K562 (cell line): ENCODE data around the gene MARCO.

Experiments
- CCAR2 ChIP-seq: fragments of 200-400 bp; formaldehyde crosslinking; IDR thresholded peaks from 2 replicates; pipeline ENCODE4 v1.6.1; 2017; ENCODE audit warnings: mild to moderate bottlenecking, low read depth, low read length
- CHD4 ChIP-seq: fragments of 200-600 bp; sonication (generic); IDR thresholded peaks from 3 replicates; pipeline ENCODE4 v1.6.1; 2012; ENCODE audit warnings: low read depth, mild to moderate bottlenecking, mixed read lengths, low read length, inconsistent platforms; ENCODE audit not compliant: insufficient read depth, insufficient replicate concordance, poor library complexity, severe bottlenecking
- EZH2 ChIP-seq: IDR thresholded peaks from 2 replicates; pipeline ENCODE4 v1.6.1; 2012; ENCODE audit warnings: low read depth, mild to moderate bottlenecking, inconsistent platforms, low read length, borderline replicate concordance
- FOXK2 ChIP-seq, 2 experiments: fragments of 450-650 bp; IDR thresholded peaks in 1 of 2; conservative IDR thresholded peaks in 1 of 2; 2 replicates each; pipeline ENCODE4 v1.6.1; 2016; ENCODE audit warnings: low read depth in 2 of 2, mild to moderate bottlenecking in 1 of 2
- MAFK ChIP-seq: IDR thresholded peaks from 2 replicates; pipeline ENCODE4 v1.6.1; 2011; ENCODE audit warnings: low read length, improper control_type of control experiment
- MTA3 ChIP-seq: fragments of 450-650 bp; formaldehyde crosslinking; IDR thresholded peaks from 2 replicates; pipeline ENCODE4 v1.6.1; 2017; ENCODE audit warnings: mild to moderate bottlenecking, borderline replicate concordance
- RFX5 ChIP-seq: IDR thresholded peaks from 2 replicates; pipeline ENCODE4 v1.6.1; 2011; ENCODE audit warnings: low read depth, mild to moderate bottlenecking, improper control_type of control experiment, low read length
- RUNX1 ChIP-seq: sonication (generic); IDR thresholded peaks from 2 replicates; pipeline ENCODE4 v1.6.1; 2016; ENCODE audit warnings: antibody characterized with exemption, low read depth
- ZZZ3 ChIP-seq: fragments of 450-650 bp; IDR thresholded peaks from 2 replicates; pipeline ENCODE4 v1.6.1; 2016; ENCODE audit warnings: antibody characterized with exemption, mild to moderate bottlenecking, moderate library complexity
- TF ChIP-seq, protein P1 (sequence below), 3 experiments: IDR thresholded peaks in 2 of 3; conservative IDR thresholded peaks in 1 of 3; 2 replicates each; pipeline ENCODE4 v1.5.1; 2011 to 2012; ENCODE audit warnings: low read length in 3 of 3, mild to moderate bottlenecking in 3 of 3, control low read depth in 2 of 3, improper control_type of control experiment in 1 of 3, inconsistent platforms in 1 of 3, low read depth in 1 of 3, mixed read lengths in 1 of 3, moderate library complexity in 1 of 3; ENCODE audit not compliant: insufficient read depth in 2 of 3
- TF ChIP-seq, protein P2 (sequence below): IDR thresholded peaks from 3 replicates; pipeline ENCODE4 v1.6.1; 2011; ENCODE audit warnings: borderline replicate concordance, mild to moderate bottlenecking; ENCODE audit not compliant: insufficient read length, insufficient read depth
- TF ChIP-seq, protein P3 (sequence below): fragments of 450-650 bp; IDR thresholded peaks from 2 replicates; pipeline ENCODE4 v1.7.1; 2018; ENCODE audit warnings: mild to moderate bottlenecking, low read depth; ENCODE audit not compliant: partially characterized antibody

DNA sequence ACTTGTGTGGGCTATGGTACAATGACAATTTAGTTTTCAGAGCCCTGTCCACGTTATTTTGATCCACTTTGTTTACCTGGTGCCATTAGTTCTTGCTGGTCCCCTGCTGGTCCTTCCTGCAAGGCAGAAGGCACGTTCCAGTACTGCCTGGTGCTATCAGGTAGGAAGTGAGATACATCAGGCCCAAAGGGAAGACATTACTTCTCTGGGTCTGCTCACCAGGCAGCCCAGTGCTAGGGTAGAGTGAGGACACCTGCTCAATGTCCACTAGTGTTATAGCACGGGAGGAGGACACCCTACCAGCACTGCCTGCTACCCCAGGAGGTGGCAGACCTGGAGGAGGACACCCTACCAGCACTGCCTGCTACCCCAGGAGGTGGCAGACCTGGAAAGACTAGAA is 23.7 kb downstream of the MARCO start:
- TF ChIP-seq, protein P1, sequence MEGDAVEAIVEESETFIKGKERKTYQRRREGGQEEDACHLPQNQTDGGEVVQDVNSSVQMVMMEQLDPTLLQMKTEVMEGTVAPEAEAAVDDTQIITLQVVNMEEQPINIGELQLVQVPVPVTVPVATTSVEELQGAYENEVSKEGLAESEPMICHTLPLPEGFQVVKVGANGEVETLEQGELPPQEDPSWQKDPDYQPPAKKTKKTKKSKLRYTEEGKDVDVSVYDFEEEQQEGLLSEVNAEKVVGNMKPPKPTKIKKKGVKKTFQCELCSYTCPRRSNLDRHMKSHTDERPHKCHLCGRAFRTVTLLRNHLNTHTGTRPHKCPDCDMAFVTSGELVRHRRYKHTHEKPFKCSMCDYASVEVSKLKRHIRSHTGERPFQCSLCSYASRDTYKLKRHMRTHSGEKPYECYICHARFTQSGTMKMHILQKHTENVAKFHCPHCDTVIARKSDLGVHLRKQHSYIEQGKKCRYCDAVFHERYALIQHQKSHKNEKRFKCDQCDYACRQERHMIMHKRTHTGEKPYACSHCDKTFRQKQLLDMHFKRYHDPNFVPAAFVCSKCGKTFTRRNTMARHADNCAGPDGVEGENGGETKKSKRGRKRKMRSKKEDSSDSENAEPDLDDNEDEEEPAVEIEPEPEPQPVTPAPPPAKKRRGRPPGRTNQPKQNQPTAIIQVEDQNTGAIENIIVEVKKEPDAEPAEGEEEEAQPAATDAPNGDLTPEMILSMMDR (IDR thresholded peaks at IDR 0.05 in 2 of 3, conservative IDR thresholded peaks at IDR 0.05 in 1 of 3; ENCODE audit: insufficient read depth in 2 of 3, low read depth in 1 of 3, low read length in 3 of 3) = no peak
- TF ChIP-seq CCAR2 = no peak
- TF ChIP-seq, protein P2, sequence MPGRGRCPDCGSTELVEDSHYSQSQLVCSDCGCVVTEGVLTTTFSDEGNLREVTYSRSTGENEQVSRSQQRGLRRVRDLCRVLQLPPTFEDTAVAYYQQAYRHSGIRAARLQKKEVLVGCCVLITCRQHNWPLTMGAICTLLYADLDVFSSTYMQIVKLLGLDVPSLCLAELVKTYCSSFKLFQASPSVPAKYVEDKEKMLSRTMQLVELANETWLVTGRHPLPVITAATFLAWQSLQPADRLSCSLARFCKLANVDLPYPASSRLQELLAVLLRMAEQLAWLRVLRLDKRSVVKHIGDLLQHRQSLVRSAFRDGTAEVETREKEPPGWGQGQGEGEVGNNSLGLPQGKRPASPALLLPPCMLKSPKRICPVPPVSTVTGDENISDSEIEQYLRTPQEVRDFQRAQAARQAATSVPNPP = no peak
- TF ChIP-seq ZZZ3 = no peak
- no peak for TF ChIP-seq EZH2
- TF ChIP-seq MAFK = no peak
- TF ChIP-seq, protein P3, sequence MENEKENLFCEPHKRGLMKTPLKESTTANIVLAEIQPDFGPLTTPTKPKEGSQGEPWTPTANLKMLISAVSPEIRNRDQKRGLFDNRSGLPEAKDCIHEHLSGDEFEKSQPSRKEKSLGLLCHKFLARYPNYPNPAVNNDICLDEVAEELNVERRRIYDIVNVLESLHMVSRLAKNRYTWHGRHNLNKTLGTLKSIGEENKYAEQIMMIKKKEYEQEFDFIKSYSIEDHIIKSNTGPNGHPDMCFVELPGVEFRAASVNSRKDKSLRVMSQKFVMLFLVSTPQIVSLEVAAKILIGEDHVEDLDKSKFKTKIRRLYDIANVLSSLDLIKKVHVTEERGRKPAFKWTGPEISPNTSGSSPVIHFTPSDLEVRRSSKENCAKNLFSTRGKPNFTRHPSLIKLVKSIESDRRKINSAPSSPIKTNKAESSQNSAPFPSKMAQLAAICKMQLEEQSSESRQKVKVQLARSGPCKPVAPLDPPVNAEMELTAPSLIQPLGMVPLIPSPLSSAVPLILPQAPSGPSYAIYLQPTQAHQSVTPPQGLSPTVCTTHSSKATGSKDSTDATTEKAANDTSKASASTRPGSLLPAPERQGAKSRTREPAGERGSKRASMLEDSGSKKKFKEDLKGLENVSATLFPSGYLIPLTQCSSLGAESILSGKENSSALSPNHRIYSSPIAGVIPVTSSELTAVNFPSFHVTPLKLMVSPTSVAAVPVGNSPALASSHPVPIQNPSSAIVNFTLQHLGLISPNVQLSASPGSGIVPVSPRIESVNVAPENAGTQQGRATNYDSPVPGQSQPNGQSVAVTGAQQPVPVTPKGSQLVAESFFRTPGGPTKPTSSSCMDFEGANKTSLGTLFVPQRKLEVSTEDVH = no peak
- no peak for TF ChIP-seq FOXK2 (conservative IDR thresholded peaks at IDR 0.05 in 1 of 2, IDR thresholded peaks at IDR 0.05 in 1 of 2; ENCODE audit: low read depth in 2 of 2)
- TF ChIP-seq RUNX1 = no peak
- TF ChIP-seq MTA3 = no peak
- no peak for TF ChIP-seq RFX5
- TF ChIP-seq CHD4 = no peak
